ENCODE measurements around the gene KCNAB2.
"Not testable (repeated sequence)": the region's sequence is repeated elsewhere in the genome, so short reads cannot be mapped to it uniquely, and the experiment has no call there.

Gene KCNAB2

DNA sequence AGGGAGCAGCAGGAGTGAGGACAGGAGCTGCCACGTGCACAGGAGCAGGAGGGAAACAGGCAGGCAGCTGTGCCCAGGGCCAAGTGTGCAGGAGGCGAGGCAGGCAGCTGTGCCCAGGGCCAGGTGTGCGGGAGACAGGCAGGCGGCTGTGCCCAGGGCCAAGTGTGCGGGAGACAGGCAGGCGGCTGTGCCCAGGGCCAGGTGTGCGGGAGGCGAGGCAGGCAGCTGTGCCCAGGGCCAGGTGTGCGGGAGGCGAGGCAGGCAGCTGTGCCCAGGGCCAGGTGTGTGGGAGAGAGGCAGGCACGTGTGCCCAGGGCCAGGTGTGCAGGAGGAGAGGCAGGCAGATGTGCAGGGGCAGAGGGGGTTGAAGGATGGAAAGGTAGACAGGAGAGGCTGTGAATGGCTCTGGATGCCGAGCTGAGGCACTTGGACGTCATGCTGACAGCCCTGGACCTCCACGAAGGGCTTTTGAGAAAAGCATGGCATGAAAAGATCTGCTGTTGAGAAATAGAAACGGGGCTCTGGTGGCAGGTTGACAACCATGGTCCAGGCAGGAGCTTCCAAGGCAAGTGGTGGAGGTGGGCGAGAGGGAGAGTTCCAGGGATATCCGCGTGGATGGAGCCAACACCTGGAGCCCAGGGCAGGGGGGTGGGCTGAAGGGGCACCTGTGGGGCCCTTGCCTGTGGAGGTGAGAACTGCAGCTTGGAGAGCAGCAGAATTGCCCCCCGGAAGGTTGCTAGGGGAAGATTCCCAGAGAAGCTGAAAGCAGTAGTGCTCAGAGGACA is 34.3 kb upstream of the KCNAB2 start:
- no peak for DNase-seq

- no peak for DNase-seq
Measured at GRCh38 chr1:6011946-6012258, 33.8 kb upstream of the KCNAB2 start.

- no peak for DNase-seq
Measured at GRCh38 chr1:6012529-6013318, 33.0 kb upstream of the KCNAB2 start.

- DNase-seq: no peak
Measured at GRCh38 chr1:6013491-6013890, 32.2 kb upstream of the KCNAB2 start.

DNA sequence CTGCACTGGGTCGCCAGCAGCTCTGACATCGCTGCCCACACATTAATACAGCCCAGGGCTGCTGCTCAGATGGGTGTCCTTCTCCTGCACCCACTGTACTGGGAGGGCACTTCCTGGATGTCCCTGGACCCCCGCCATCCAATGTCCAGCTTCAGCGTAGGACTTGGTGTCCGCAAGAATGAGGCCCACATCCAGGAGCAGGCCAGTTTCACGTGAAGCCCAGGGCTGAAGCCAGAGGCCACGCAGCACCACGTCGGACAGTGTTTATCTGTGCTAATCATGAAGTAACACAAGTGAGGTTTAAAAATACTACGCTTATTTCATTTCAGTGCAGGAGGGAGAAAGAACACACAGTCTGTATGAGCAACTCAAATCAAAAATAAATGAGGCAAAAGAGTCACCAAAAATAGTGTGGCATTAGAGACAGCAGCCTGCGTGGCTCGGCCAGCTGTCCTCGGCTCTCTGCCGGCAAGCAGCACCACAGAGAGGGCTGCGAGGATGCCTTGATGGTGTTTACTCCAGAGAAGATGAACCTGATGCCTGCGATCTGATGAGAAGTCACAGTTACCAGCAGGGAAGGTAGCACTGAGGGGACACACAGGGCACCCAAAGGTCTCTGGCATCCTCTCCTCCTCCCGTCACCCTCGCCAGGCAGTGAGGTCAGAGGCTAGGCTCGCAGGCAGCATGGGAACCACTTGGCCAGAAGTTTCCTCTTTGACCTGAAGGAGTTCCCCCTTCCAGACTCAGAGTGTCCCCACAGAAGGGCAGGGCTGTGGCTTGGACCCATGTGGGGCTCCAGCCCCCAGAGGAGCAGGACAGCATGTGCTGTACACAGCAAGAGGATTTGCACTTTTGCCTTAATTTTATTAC is 31.3 kb upstream of the KCNAB2 start:
- DNase-seq: no peak

GRCh38 chr1:6016191-6016865 is 29.4 kb upstream of the KCNAB2 start:
- DNase-seq: peak; percentile 79

DNA sequence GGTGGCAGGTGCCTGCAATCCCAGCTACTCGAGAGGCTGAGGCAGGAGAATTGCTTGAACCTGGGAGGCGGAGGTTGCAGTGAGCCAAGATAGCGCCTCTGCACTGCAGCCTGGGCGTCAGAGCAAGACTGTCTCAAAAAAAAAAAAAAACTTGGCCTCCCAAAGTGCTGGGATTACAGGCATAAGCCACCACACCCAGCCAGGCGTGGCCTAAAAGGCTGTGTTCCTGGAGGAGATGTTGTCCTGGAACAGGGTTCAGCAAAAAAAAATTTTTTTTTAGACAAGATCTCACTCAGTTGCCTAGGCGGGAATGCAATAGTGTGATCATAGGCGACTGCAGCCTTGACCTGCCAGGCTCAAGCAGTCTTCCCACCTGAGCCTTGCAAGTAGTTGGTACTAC is 28.0 kb upstream of the KCNAB2 start:
- not testable (repeated sequence) for DNase-seq

DNA sequence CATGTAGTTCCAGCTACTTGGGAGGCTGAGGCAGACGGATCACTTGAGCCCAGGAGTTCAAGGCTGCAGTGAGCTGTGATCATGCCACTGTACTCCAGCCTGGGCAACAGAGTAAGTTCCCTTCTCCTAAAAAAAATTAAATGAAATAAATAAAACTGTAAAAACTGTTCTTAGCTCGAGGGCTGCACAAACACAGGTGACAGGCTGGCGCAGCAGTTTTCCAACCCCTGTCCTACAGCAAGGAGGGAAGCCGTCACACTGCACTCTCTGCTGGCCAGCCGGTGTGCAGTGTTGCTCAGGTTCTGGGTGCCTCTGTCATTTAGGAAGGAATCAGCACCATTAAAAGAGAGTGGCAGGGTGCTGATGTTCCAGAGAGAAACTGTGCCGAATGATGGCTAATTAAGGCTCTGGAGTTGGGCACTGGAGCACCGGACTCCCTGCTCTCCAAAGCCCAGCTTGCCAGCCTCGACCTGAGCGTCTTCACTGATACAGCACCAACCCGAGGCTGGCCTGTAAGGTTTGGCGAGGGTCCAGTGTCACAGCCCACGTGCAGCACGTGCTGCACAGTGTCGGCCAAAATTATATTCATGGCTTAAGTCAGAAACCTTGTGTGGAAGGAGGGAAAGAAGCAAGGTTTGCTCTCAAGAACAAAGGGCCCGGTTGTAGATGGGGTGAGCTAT is 26.4 kb upstream of the KCNAB2 start:
- no peak for DNase-seq

GRCh38 chr1:6022193-6022592 is 23.5 kb upstream of the KCNAB2 start:
- DNase-seq: no peak

DNA sequence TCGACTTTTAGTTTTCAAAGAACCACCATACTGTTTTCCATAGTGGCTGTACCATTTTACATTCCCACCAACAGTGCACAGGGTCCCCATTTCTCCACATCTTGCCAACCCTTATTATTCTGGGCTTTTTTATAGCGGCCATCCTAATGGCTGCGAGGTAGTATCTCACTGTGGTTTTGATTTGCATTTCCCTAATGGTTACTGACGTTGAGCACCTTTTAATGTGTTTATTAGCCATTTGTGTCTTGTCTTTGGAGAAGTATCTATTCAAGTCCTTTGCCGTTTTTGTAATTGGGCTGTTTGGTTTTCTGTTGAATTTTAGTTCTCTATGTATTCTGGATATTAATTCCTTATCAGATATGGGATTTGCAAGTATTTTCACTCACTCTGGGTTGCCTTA is 22.3 kb upstream of the KCNAB2 start:
- no peak for DNase-seq

- no peak for DNase-seq
Measured at GRCh38 chr1:6024376-6024775, 21.3 kb upstream of the KCNAB2 start.

GRCh38 chr1:6025269-6026094 is 20.2 kb upstream of the KCNAB2 start:
- DNase-seq: peak; percentile 93

DNA sequence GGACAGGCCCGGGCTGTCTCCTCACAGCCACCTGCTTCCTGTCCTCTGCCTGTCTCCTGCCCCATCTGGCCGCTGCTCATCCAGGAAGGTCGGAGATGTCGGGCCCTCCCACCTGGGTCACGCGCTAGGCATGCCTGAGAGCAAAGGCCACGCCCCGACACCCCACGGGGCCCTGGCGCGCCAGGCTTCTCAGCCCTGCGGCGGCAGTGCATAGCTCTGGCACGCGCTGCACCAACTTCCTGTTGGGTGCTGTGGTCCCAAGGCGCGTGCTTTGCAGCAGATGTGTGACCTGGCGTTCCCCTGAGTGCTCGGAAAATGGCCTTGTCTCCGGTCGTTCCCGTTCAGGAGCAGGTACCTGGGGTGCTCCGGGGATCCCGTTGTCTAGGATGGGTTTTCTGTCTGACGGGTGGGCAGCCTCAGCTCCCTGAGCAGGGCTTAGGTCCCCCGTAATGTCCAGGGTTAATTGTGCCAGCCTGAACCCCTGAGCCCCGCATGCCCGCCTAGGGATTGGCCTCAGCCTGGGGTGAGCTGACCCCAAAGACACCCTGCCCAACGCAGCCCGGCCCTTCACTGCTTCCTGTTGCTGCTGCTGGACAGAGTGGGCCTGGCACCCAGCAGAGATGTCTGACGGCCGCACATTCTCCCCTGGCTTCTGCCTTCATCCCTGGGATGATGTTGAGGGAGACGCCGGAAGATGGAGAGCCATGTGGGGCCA is 19.4 kb upstream of the KCNAB2 start:
- peak; percentile 81 for DNase-seq

DNA sequence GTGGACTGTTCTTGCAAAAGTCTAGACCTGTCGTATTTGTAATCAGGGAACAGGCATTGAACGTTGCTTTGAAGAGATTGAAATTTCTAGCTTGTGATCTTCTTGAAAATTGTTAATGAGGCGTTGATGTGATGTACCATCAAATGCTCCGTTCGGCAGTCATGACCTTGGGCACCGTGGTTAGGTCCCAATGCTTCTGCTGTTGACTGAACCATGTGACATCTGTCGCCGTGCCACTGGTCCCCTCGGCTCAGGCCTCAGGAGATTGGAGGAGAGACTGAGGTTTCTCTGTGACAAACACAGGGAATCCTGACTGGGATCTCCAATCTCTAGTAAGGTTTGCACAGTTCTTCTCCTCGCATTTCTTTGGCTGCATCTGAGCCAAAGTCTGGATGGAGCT is 18.1 kb upstream of the KCNAB2 start:
- no peak for DNase-seq

DNA sequence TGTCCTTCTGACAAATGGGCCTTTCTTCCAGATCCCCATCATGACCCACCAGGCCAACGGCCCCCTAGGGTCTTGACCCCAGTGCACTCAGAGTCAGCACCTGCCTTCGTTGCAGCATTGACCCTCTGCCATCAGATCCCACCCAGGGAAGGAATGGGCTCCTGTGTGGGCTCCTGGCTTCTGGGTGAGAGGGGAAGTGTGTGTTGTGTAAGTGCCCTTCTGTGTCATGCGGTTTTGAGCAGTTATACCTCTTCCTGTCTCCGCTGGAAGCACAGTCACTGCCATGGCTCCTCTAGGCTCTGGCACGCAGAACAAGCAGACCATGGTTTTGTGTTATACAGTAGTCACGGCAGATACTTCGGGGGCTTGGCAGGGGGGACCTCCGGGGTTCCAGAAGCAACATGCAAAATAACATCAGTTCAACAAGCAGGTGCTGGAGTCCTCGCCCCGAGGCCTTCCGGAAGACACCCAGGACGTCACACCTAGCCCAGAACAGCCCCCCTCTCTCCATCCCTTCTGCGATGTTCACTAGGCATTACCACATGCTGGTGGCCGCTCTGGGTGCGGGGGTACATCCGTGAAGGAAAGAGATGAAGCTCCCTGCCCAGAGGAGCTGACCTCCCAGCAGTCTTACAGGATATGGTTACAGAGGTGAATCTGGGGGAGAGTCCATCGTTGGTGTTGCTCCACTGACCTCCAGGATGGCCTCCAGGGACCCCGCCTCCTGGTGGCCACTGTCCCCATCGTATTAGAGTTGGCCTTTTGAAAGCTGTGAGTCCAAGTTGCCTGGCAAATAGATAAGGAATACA is 17.4 kb upstream of the KCNAB2 start:
- no peak for DNase-seq

- no peak for DNase-seq
Measured at GRCh38 chr1:6029351-6029750, 16.3 kb upstream of the KCNAB2 start.

GRCh38 chr1:6030132-6030531 is 15.6 kb upstream of the KCNAB2 start:
- no peak for DNase-seq

- no peak for DNase-seq
Measured at GRCh38 chr1:6030547-6031261, 15.0 kb upstream of the KCNAB2 start.

DNA sequence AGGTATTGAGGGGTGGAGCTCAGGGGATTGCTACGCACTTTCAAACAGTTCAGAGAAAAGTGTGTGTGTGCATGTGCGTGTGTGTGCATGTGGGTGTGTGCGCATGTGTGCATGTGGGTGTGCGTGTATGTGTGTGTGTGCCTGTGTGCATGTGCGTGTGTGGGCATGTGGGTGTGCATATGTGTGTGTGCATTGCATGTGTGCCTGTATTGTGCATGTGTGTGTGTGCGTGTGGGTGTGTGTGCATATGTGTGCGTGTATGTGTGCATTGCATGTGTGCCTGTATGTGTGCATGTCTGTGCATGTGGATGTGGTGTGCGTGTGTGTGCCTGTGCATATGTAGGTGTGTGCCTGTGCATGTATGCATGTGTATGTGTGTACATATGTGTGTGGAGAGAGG is 12.6 kb upstream of the KCNAB2 start:
- DNase-seq: no peak
